Heart left ventricle (tissue), 16 donors: ENCODE data around the gene IDH3G. TPM values are rescaled to one million over a fixed set of nuclear protein-coding genes. Genes with fewer than 3 reads are reported as not detected.
A peak's percentile ranks its signal among the peaks of the same experiment; 100 is the strongest.

Experiments
- ATAC-seq, 4 donors: fragments of 200-7000 bp; cut with Tn5 transposase; one replicate each; pipeline ENCODE4 v1.9.1; 2020 to 2022; ENCODE audit warnings: moderate library complexity in 4 of 4, mild to moderate bottlenecking in 3 of 4, moderate number of reproducible peaks in 1 of 4
- DNase-seq, 5 donors: peaks; one replicate each; pipeline ENCODE4 v3.0.0-alpha.2; 2020
- H3K27ac ChIP-seq, 12 donors: fragments of 200-600 bp; sonication (generic) in 4 of 12; one replicate each; pipeline versions ENCODE4 v1.5.0 to v1.8.0; 2016 to 2022; ENCODE audit warnings: mild to moderate bottlenecking in 2 of 12
- H3K27me3 ChIP-seq, 9 donors: fragments of 200-600 bp; sonication (generic) in 2 of 9; one replicate each; pipeline versions ENCODE4 v1.5.1 to v1.8.0; 2016 to 2022; ENCODE audit warnings: mild to moderate bottlenecking in 3 of 9
- H3K36me3 ChIP-seq, 9 donors: fragments of 200-600 bp; sonication (generic) in 2 of 9; one replicate each; pipeline versions ENCODE4 v1.5.0 to v1.8.0; 2018 to 2022; ENCODE audit warnings: mild to moderate bottlenecking in 2 of 9
- H3K4me1 ChIP-seq, 12 donors: fragments of 200-600 bp; sonication (generic) in 4 of 12; one replicate each; pipeline versions ENCODE4 v1.5.0 to v1.8.0; 2016 to 2022; ENCODE audit warnings: mild to moderate bottlenecking in 3 of 12
- H3K4me3 ChIP-seq, 12 donors: fragments of 200-600 bp; sonication (generic) in 4 of 12; one replicate each; pipeline versions ENCODE4 v1.5.0 to v1.8.0; 2017 to 2022; ENCODE audit warnings: mild to moderate bottlenecking in 9 of 12, moderate library complexity in 4 of 12
- H3K9me3 ChIP-seq, 12 donors: fragments of 200-600 bp; sonication (generic) in 4 of 12; one replicate each; pipeline versions ENCODE4 v1.5.0 to v1.8.0; 2016 to 2022; ENCODE audit warnings: mild to moderate bottlenecking in 1 of 12
- CTCF ChIP-seq, 12 donors: fragments of 200-600 bp; sonication (generic) in 4 of 12; IDR thresholded peaks; one replicate each; pipeline versions ENCODE4 v1.5.0 to v1.8.0; 2018 to 2022; ENCODE audit warnings: antibody characterized with exemption in 12 of 12, mild to moderate bottlenecking in 5 of 12
- POLR2A ChIP-seq, 2 donors: fragments of 450-650 bp; IDR thresholded peaks; one replicate each; pipeline ENCODE4 v1.6.1; 2017; ENCODE audit warnings: antibody characterized with exemption in 2 of 2, mild to moderate bottlenecking in 2 of 2, moderate library complexity in 2 of 2
- WGBS, 4 donors: extraction: QIAGEN DNeasy Blood & Tissue Kit in 2 of 4; methylation state at CpG; one replicate each; pipeline versions ENCODE4 v1.1.5 to v1.1.7; 2013 to 2018; 5-methylcytosine and 5-hydroxymethylcytosine counted together
- intact Hi-C, 10 donors: fragments of 100-400 bp; cut with DNase I; formaldehyde crosslinking; loops; one replicate each; pipeline versions ENCODE4 v1.11.1 to v1.14.2; 2022
- polyA plus RNA-seq, 2 donors: library from polyadenylated mRNA; stranded (reverse); fragments of 200-250 nt; gene quantifications; one replicate each; pipeline ENCODE4 v1.2.3, GENCODE V29; 2013
- total RNA-seq, 9 donors: library from RNA; depleted of rRNA in 2 of 9; stranded (reverse); fragments of >200 nt in 2 of 9; fragmentation: NEBNext Ultra II Directional in 3 of 9; extraction: Animal tissue kit (Norgen Biotek cat#: 25700) in 3 of 9; gene quantifications; one replicate each; pipeline versions ENCODE4 v1.1.0 to v1.2.4, GENCODE V29; 2016 to 2023
- donor health status: ischemic (EF 13 %, LVEDD 7.1; RV severe dilation, severe dysfunction).
- donor health status: healthy with polysubstance abuse.
- donor health status: DM: no; HTN: yes; CAD: no.
- donor health status: DM: no; HTN: no; CAD: no.
- donor health status: ischemic (EF 25% LVEDD 6.9; RV normal size, moderate dysfunction).
- donor health status: ischemic (EF 25% LVEDD 5.7; RV mildly dilated, moderate dysfunction).
- donor health status: healthy.
- donor health status: DM: yes; HTN: yes; CAD: no.
- donor health status: ischemic (EF 35%, LVEDD 5.7; RV mildly dilated, moderate dysfunction).
- donor health status: nonischemic (EF 11% LVEDD 7.7; RV severe dilation, severe dysfunction).
- donor health status: DM: yes; HTN: yes; CAD: no.
- donor health status: PGD.
- donor health status: ischemic (EF 29% LVEDD 5.4; RV normal size, mild dysfunction).
- donor health status: nonischemic (EF 23%, LVEDD 6.1; RV moderate dilation, normal function).

The IDH3G gene
- total and polyA plus RNA-seq, 11 donors, result 58.1 to 162 (median 71.4) TPM

GRCh38 chrX:153773741-153774575, 20.2 kb downstream of the IDH3G start:
- 90 to 96% (median 94%) methylated on average over 26 to 48 of the region's 48 CpGs for WGBS, 4 donors
- Histone ChIP-seq H3K27me3 (peaks cover 0 to 8% (median 0%) of the 10 kb centered on the region in 9 donors), H3K4me1 (no peaks in the 10 kb centered on the region), H3K36me3 (no peaks in the 10 kb centered on the region), H3K27ac (no peak overlapping the region), H3K9me3 (no peaks in the 10 kb centered on the region), H3K4me3 (no peak overlapping the region)
- intact Hi-C loops, result no loop called here
- TF ChIP-seq POLR2A (IDR thresholded peaks at IDR 0.05) (no peak), CTCF (IDR thresholded peaks at IDR 0.05) (no peak)
- ATAC-seq (no peak), DNase-seq (peak in 3 of 5 donors; percentile 3 to 20 (median 16))

GRCh38 chrX:153773218-153773611, 21.0 kb downstream of the IDH3G start:
- Histone ChIP-seq H3K27ac (no peak overlapping the region), H3K36me3 (no peaks in the 10 kb centered on the region), H3K4me3 (no peak overlapping the region), H3K9me3 (no peaks in the 10 kb centered on the region), H3K27me3 (peaks cover 0 to 8% (median 0%) of the 10 kb centered on the region in 9 donors), H3K4me1 (no peaks in the 10 kb centered on the region)
- WGBS, 4 donors, result 91 to 96% (median 95%) methylated on average over 11 to 23 of the region's 23 CpGs
- peak in 2 of 5 donors; percentile 17 to 21 for DNase-seq
- TF ChIP-seq CTCF (IDR thresholded peaks at IDR 0.05), result no peak
- no peak for TF ChIP-seq POLR2A (IDR thresholded peaks at IDR 0.05)
- no peak for ATAC-seq
- intact Hi-C loops, result no loop called here

GRCh38 chrX:153772316-153773217, 21.6 kb downstream of the IDH3G start:
- H3K27ac ChIP-seq, result no peak overlapping the region
- 79 to 91% (median 86%) methylated on average over 9 to 21 of the region's 21 CpGs for WGBS, 4 donors
- intact Hi-C loops, result no loop called here
- H3K4me3 ChIP-seq, result no peak overlapping the region
- DNase-seq (peak in 2 of 5 donors; percentile 3 to 16), ATAC-seq (no peak)
- TF ChIP-seq CTCF (IDR thresholded peaks at IDR 0.05) (no peak), POLR2A (IDR thresholded peaks at IDR 0.05) (no peak)
- H3K36me3 ChIP-seq, result no peaks in the 10 kb centered on the region
- no peaks in the 10 kb centered on the region for H3K9me3 ChIP-seq
- no peaks in the 10 kb centered on the region for H3K4me1 ChIP-seq
- peaks cover 0 to 1% (median 0%) of the 10 kb centered on the region in 9 donors for H3K27me3 ChIP-seq
